Spinal cord (tissue), 10 donors: ENCODE measurements around the gene KCTD15. TPM values are rescaled to one million over a fixed set of nuclear protein-coding genes. Genes with fewer than 3 reads are reported as not detected.

Experiments
- DNase-seq, 6 donors: peaks; one replicate each; pipeline versions ENCODE4 v3.0.0 to v3.0.0-alpha.2; 2013 to 2015; ENCODE audit warnings: low spot score in 6 of 6, low read depth in 4 of 6
- H3K27ac ChIP-seq: one replicate; pipeline ENCODE4 v1.5.1; 2013; ENCODE audit warnings: low read depth, low read length, control low read depth
- H3K27me3 ChIP-seq: one replicate; pipeline ENCODE4 v1.6.1; 2013; ENCODE audit warnings: low read length; ENCODE audit not compliant: control insufficient read depth, insufficient read depth
- H3K36me3 ChIP-seq: one replicate; pipeline ENCODE4 v1.6.1; 2013; ENCODE audit warnings: low read length; ENCODE audit not compliant: control insufficient read depth, insufficient read depth
- H3K4me1 ChIP-seq: one replicate; pipeline ENCODE4 v1.6.1; 2013; ENCODE audit warnings: low read length; ENCODE audit not compliant: control insufficient read depth, insufficient read depth
- H3K4me3 ChIP-seq: one replicate; pipeline ENCODE4 v1.5.1; 2013; ENCODE audit warnings: low read depth, low read length, control low read depth
- H3K9me3 ChIP-seq: one replicate; pipeline ENCODE4 v1.6.1; 2013; ENCODE audit warnings: low read length; ENCODE audit not compliant: control insufficient read depth, insufficient read depth
- WGBS: methylation state at CpG from one replicate; pipeline ENCODE4 v1.1.5; 2013; ENCODE audit warnings: missing lambda C conversion rate; ENCODE audit not compliant: insufficient coverage; 5-methylcytosine and 5-hydroxymethylcytosine counted together
- polyA plus RNA-seq, 2 donors: library from polyadenylated mRNA; unstranded; fragments of 120-200 nt; gene quantifications; one replicate each; pipeline ENCODE4 v1.2.1, GENCODE V29; 2013; ENCODE audit not compliant: insufficient read length in 2 of 2
- total RNA-seq, 2 donors: library from RNA; depleted of rRNA in 1 of 2; stranded (reverse); fragments of 120-200 nt in 1 of 2; fragments of >200 nt in 1 of 2; gene quantifications; one replicate each; pipeline versions ENCODE4 v1.2.3 to v1.2.4, GENCODE V29; 2013 to 2014
- donor health status: healthy.

The KCTD15 gene
- total and polyA plus RNA-seq, 4 donors = 45.9 to 95.1 (median 61.7) TPM

DNA sequence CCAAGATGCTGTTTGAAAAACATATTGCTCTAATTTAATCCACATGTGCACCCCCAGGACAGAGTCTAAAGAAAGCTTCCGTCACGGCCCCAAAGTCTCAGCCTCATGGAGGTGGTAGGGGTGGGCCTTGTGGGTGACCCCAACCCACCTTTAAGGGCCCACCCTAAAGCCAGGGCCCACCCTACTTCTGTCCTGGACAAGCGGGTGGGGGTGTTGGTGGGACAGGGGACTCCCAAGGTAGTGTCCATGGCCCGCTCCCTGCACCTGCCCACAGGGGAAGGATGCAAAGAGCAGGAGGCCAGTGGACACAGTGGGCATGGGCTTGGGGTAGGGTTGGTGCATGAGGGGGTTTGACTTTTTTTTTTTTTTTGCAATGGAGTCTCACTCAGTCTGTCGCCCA, 66.8 kb downstream of the KCTD15 start:
- Histone ChIP-seq H3K9me3 (no peaks in the 10 kb centered on the region), H3K36me3 (no peaks in the 10 kb centered on the region), H3K27me3 (no peaks in the 10 kb centered on the region), H3K4me1 (peaks cover 12% of the 10 kb centered on the region), H3K27ac (no peak overlapping the region), H3K4me3 (no peak overlapping the region)
- 90% methylated on average over 2 of the region's 5 CpGs for WGBS
- DNase-seq = no peak

- H3K9me3 ChIP-seq = no peaks in the 10 kb centered on the region
Observed at GRCh38 chr19:33864311-33864850, 67.7 kb downstream of the KCTD15 start.

DNA sequence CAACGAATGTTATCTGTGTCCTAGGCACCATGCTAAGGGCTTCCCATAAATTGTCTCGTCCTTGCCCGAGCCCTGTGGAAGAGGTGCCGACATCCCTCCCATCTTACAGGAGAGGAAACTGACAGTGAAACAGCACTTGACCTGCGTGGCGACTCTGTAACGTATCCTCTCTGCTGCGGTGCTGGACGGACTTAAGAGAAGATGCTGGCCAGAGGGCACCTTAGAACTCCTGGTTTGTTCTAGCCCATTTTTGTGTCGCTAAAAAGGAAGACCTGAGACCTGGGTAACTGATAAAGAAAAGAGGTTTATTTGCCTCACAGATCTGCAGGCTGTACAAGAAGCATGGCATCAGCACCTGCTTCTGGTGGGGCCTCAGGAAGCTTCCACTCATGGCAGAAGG, 68.6 kb downstream of the KCTD15 start:
- Histone ChIP-seq H3K9me3 (no peaks in the 10 kb centered on the region), H3K36me3 (no peaks in the 10 kb centered on the region), H3K27ac (no peak overlapping the region), H3K4me3 (no peak overlapping the region), H3K27me3 (no peaks in the 10 kb centered on the region), H3K4me1 (peaks cover 21% of the 10 kb centered on the region)
- WGBS = 93% methylated on average over 9 of the region's 10 CpGs
- DNase-seq = no peak

More at GRCh38 chr19:33864311-33864850, 67.7 kb downstream of the KCTD15 start:
- H3K4me1 ChIP-seq = peaks cover 21% of the 10 kb centered on the region
- 87% methylated on average over 3 of the region's 3 CpGs for WGBS
- no peaks in the 10 kb centered on the region for H3K27me3 ChIP-seq
- no peak overlapping the region for H3K27ac ChIP-seq
- no peak overlapping the region for H3K4me3 ChIP-seq
- no peaks in the 10 kb centered on the region for H3K36me3 ChIP-seq
- no peak for DNase-seq

Other genes with a start within 250 kb of the KCTD15 start
- gene CHST8, start 174.9 kb upstream of the KCTD15 start, total RNA-seq = 1 to 10 TPM; 3.3 to 6.5 TPM
- gene CHST8, start 174.9 kb upstream of the KCTD15 start, polyA plus RNA-seq = 10 to 100 TPM; 14.4 to 17.7 TPM